ENCODE results near the gene ADARB1.
A peak's percentile ranks its signal among the peaks of the same experiment; 100 is the strongest.

ADARB1 gene

GRCh38 chr21:45037986-45038385 lies 36.4 kb upstream of the ADARB1 start:
- Mint-ChIP-seq H3K4me3 (no peak overlapping the region), H3K4me1 (peaks cover 43% of the 10 kb centered on the region), H3K27ac (no peak overlapping the region), H3K9me3 (peaks cover 22% of the 10 kb centered on the region), H3K27me3 (ENCODE audit: low read depth, poor library complexity) (peaks cover 13% of the 10 kb centered on the region), H3K36me3 (ENCODE audit: low read depth) (no peaks in the 10 kb centered on the region)
- no peak for DNase-seq
- no peak for TF ChIP-seq CTCF (IDR thresholded peaks at IDR 0.05)

GRCh38 chr21:45039317-45040156 lies 34.8 kb upstream of the ADARB1 start:
- no peak for TF ChIP-seq CTCF (IDR thresholded peaks at IDR 0.05)
- H3K4me3 Mint-ChIP-seq = no peak overlapping the region
- H3K27me3 Mint-ChIP-seq (ENCODE audit: low read depth, poor library complexity) = peaks cover 17% of the 10 kb centered on the region
- no peaks in the 10 kb centered on the region for H3K36me3 Mint-ChIP-seq (ENCODE audit: low read depth)
- peak overlapping the region; percentile 5 for H3K27ac Mint-ChIP-seq
- H3K9me3 Mint-ChIP-seq = peaks cover 24% of the 10 kb centered on the region
- DNase-seq = no peak
- H3K4me1 Mint-ChIP-seq = peaks cover 30% of the 10 kb centered on the region

GRCh38 chr21:45040157-45040711 lies 34.1 kb upstream of the ADARB1 start:
- no peaks in the 10 kb centered on the region for H3K36me3 Mint-ChIP-seq (ENCODE audit: low read depth)
- H3K9me3 Mint-ChIP-seq = peaks cover 31% of the 10 kb centered on the region
- H3K27ac Mint-ChIP-seq = no peak overlapping the region
- H3K27me3 Mint-ChIP-seq (ENCODE audit: low read depth, poor library complexity) = peaks cover 23% of the 10 kb centered on the region
- no peak for TF ChIP-seq CTCF (IDR thresholded peaks at IDR 0.05)
- H3K4me3 Mint-ChIP-seq = no peak overlapping the region
- DNase-seq = no peak
- H3K4me1 Mint-ChIP-seq = peaks cover 28% of the 10 kb centered on the region

- H3K9me3 Mint-ChIP-seq = peaks cover 33% of the 10 kb centered on the region
- no peak for DNase-seq
- peaks cover 23% of the 10 kb centered on the region for H3K4me1 Mint-ChIP-seq
- H3K27ac Mint-ChIP-seq = no peak overlapping the region
- H3K4me3 Mint-ChIP-seq = no peak overlapping the region
- H3K36me3 Mint-ChIP-seq (ENCODE audit: low read depth) = no peaks in the 10 kb centered on the region
- no peak for TF ChIP-seq CTCF (IDR thresholded peaks at IDR 0.05)
- H3K27me3 Mint-ChIP-seq (ENCODE audit: low read depth, poor library complexity) = peaks cover 27% of the 10 kb centered on the region
Observed at GRCh38 chr21:45040739-45041138, 33.6 kb upstream of the ADARB1 start.

- H3K27ac Mint-ChIP-seq = no peak overlapping the region
- peak; percentile 45 for DNase-seq
- peaks cover 28% of the 10 kb centered on the region for H3K27me3 Mint-ChIP-seq (ENCODE audit: low read depth, poor library complexity)
- H3K4me1 Mint-ChIP-seq = peaks cover 22% of the 10 kb centered on the region
- H3K4me3 Mint-ChIP-seq = no peak overlapping the region
- no peaks in the 10 kb centered on the region for H3K36me3 Mint-ChIP-seq (ENCODE audit: low read depth)
- H3K9me3 Mint-ChIP-seq = peaks cover 34% of the 10 kb centered on the region
- TF ChIP-seq CTCF (IDR thresholded peaks at IDR 0.05) = no peak
Observed at GRCh38 chr21:45041351-45041805, 33.0 kb upstream of the ADARB1 start.
